Measurements from ENCODE around the gene ATP5MC2. TPM values are rescaled to one million over a fixed set of nuclear protein-coding genes. Genes with fewer than 3 reads are reported as not detected.
"Not testable (repeated sequence)": the region's sequence is repeated elsewhere in the genome, so short reads cannot be mapped to it uniquely, and the experiment has no call there.

The ATP5MC2 gene
- total RNA-seq, 2 donors from 2014 or later = 278 to 324 TPM

DNA sequence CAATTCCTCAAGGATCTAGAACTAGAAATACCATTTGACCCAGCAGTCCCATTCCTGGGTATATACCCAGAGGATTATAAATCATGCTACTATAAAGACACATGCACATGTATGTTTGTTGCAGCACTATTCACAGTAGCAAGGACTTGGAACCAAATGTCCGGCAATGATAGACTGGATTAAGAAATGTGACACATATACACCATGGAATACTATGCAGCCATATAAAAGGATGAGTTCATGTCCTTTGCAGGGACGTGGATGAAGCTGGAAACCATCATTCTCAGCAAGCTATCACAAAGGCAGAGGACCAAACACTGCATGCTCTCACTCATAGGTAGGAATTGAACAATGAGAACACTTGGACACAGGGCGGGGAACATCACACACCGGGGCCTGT lies 29.6 kb downstream of the ATP5MC2 start:
- not testable (repeated sequence) for H3K27ac Mint-ChIP-seq; H3K4me3 Mint-ChIP-seq; H3K4me1 Mint-ChIP-seq; H3K27me3 Mint-ChIP-seq; H3K9me3 Mint-ChIP-seq; H3K36me3 Mint-ChIP-seq (ENCODE audit: low read depth); ATAC-seq (replicated peaks)

- Mint-ChIP-seq H3K4me1 (no peaks in the 10 kb centered on the region), H3K4me3 (no peak overlapping the region), H3K9me3 (no peaks in the 10 kb centered on the region), H3K27me3 (no peaks in the 10 kb centered on the region), H3K27ac (no peak overlapping the region), H3K36me3 (ENCODE audit: low read depth) (no peaks in the 10 kb centered on the region)
- no peak for ATAC-seq (replicated peaks)
Observed at GRCh38 chr12:53645165-53645564, 30.7 kb downstream of the ATP5MC2 start.

- H3K27ac Mint-ChIP-seq = no peak overlapping the region
- no peaks in the 10 kb centered on the region for H3K9me3 Mint-ChIP-seq
- no peaks in the 10 kb centered on the region for H3K36me3 Mint-ChIP-seq (ENCODE audit: low read depth)
- H3K4me3 Mint-ChIP-seq = no peak overlapping the region
- ATAC-seq (replicated peaks) = no peak
- H3K27me3 Mint-ChIP-seq = no peaks in the 10 kb centered on the region
- no peaks in the 10 kb centered on the region for H3K4me1 Mint-ChIP-seq
Observed at GRCh38 chr12:53644133-53644532, 31.8 kb downstream of the ATP5MC2 start.

- ATAC-seq (replicated peaks) = no peak
- Mint-ChIP-seq H3K4me1 (no peaks in the 10 kb centered on the region), H3K27ac (no peak overlapping the region), H3K27me3 (no peaks in the 10 kb centered on the region), H3K9me3 (no peaks in the 10 kb centered on the region), H3K4me3 (no peak overlapping the region), H3K36me3 (ENCODE audit: low read depth) (no peaks in the 10 kb centered on the region)
Observed at GRCh38 chr12:53643232-53643979, 32.5 kb downstream of the ATP5MC2 start.

DNA sequence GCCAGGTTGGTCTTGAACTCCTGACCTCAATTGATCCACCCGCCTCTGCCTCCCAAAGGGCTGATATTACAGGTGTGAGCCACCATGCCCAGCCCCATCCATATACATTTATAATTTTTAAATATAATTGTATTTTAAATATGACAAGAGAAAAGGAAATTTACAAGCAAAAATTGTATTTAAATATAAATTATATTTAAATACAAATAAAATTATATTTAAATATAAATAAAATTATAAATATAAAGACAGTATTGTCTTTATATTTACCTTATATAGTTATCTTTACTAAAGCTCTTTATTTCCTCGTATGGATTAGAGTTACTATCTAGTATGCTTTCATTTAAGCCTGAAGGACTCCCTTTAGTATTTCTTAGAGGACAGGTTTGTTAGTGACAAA lies 37.8 kb downstream of the ATP5MC2 start:
- Mint-ChIP-seq H3K27ac (no peak overlapping the region), H3K9me3 (no peaks in the 10 kb centered on the region), H3K4me1 (no peaks in the 10 kb centered on the region), H3K27me3 (no peaks in the 10 kb centered on the region), H3K36me3 (ENCODE audit: low read depth) (no peaks in the 10 kb centered on the region), H3K4me3 (no peak overlapping the region)
- no peak for ATAC-seq (replicated peaks)

GRCh38 chr12:53636641-53637040 lies 39.2 kb downstream of the ATP5MC2 start:
- no peaks in the 10 kb centered on the region for H3K36me3 Mint-ChIP-seq (ENCODE audit: low read depth)
- H3K4me3 Mint-ChIP-seq = no peak overlapping the region
- no peaks in the 10 kb centered on the region for H3K27me3 Mint-ChIP-seq
- H3K9me3 Mint-ChIP-seq = peaks cover 3% of the 10 kb centered on the region
- no peak for ATAC-seq (replicated peaks)
- H3K27ac Mint-ChIP-seq = no peak overlapping the region
- H3K4me1 Mint-ChIP-seq = no peaks in the 10 kb centered on the region

GRCh38 chr12:53635708-53636107 lies 40.2 kb downstream of the ATP5MC2 start:
- not testable (repeated sequence) for ATAC-seq (replicated peaks); H3K4me3 Mint-ChIP-seq

DNA sequence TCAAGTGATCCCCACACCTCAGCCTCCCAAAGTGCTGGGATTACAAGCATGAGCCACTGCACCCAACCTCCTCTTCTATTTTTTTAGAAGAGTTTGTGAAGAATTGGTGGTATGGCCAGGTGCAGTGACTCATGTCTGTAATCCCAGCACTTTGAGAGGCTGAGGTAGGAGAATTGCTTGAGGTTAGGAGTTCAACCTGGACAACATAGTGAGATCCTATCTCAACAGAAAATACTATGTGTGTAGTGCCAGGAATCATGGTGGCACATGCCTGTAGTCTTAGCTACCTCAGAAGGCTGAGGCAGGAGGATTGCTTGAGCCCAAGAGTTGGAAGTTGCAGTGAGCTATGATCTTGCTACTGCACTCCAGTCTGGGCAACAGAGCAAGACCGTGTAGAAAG lies 44.2 kb downstream of the ATP5MC2 start:
- no peak for ATAC-seq (replicated peaks)
- peaks cover 3% of the 10 kb centered on the region for H3K9me3 Mint-ChIP-seq
- no peaks in the 10 kb centered on the region for H3K27me3 Mint-ChIP-seq
- no peak overlapping the region for H3K27ac Mint-ChIP-seq
- peaks cover 4% of the 10 kb centered on the region for H3K4me1 Mint-ChIP-seq
- no peaks in the 10 kb centered on the region for H3K36me3 Mint-ChIP-seq (ENCODE audit: low read depth)
- no peak overlapping the region for H3K4me3 Mint-ChIP-seq

More at GRCh38 chr12:53635708-53636107, 40.2 kb downstream of the ATP5MC2 start:
- not testable (repeated sequence) for H3K9me3 Mint-ChIP-seq; H3K27me3 Mint-ChIP-seq; H3K4me1 Mint-ChIP-seq; H3K27ac Mint-ChIP-seq; H3K36me3 Mint-ChIP-seq (ENCODE audit: low read depth)

DNA sequence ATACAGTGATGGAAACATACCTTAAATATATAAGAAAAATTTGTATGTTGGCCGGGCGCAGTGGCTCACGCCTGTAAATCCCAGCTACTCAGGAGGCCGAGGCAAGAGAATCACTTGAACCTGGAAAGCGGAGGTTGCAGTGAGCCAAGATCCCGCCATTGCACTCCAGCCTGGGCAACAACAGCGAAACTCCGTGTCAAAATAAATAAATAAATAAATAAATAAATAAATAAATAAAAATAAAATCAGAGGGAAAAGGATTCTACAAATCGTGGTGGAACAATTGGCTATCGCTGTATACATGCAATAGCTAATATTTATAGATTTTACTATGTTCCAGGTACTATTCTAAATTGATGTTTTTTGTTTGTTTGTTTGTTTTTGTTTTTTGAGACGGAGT lies 48.0 kb downstream of the ATP5MC2 start:
- H3K4me3 Mint-ChIP-seq = no peak overlapping the region
- H3K36me3 Mint-ChIP-seq (ENCODE audit: low read depth) = peaks cover 18% of the 10 kb centered on the region
- peaks cover 3% of the 10 kb centered on the region for H3K9me3 Mint-ChIP-seq
- H3K27ac Mint-ChIP-seq = no peak overlapping the region
- H3K27me3 Mint-ChIP-seq = no peaks in the 10 kb centered on the region
- no peak for ATAC-seq (replicated peaks)
- peaks cover 29% of the 10 kb centered on the region for H3K4me1 Mint-ChIP-seq

DNA sequence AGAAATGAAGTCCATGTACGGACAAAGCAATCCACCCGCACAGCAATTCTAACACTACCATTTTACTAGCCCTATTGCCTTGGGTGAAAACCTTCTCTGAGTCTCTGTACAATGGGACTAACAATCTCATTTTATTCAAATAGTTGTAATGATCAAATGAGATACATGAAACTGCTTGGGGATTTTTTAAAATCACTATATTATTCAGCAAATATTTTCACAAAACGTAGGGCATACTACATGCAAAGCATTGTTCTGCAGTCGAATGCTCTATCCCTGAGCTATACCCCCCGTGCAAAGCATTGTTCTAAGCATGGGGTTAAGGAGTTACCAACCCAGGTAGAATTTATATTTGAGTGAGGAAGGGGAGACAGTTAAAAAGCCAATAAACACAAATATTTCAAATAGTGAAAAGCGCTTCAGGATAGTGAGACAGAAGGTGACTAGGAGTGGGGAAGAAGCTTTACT lies 49.1 kb downstream of the ATP5MC2 start:
- Mint-ChIP-seq H3K27me3 (no peaks in the 10 kb centered on the region), H3K4me1 (peaks cover 29% of the 10 kb centered on the region), H3K4me3 (peak overlapping the region; percentile 97), H3K27ac (peak overlapping the region; percentile 98), H3K9me3 (peaks cover under 1% of the 10 kb centered on the region), H3K36me3 (ENCODE audit: low read depth) (peaks cover 21% of the 10 kb centered on the region)
- no peak for ATAC-seq (replicated peaks)

DNA sequence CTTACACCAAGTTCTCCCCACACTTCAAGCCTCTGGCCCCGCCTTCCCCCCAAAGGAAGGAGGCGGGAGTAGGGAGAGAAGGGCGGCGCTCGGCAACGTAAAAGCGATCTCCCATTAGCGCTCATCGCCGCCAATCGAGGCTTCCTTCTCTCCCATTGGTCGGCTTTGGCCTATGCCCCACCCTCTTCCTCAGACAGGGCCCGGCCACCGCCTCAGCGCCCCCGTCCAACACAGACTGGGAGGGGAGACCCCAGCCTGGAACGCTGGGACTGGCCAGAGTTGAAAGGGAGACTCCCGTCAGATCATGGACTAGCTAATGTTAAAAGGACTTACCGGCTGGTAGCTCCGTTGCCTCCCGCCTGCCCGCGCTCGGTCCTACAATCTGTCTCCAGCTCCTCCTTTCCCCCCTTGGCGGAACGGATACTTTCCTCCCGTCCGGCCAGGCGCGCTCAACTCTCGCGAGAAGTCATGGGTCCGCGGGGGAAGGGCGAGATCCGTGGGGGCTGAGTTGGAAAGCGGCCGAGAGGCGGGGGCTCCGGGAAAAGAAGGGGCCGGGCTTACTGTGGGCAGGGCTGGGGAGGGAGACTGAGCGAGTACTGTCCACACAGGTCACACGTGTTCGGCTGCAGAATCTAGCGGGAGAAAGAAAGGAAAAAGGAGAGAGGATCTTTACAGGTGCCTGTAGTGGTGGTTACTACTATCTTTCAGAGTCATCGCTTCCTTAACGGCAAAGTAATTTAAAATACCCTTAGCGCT lies 49.8 kb downstream of the ATP5MC2 start, which contains the start of gene ATF7:
Gene ATF7, minus strand, starts transcription at position 437 of the 756 bp plus-strand sequence. CDS start 25,382 bp downstream, outside the sequence.
- H3K4me1 Mint-ChIP-seq = peaks cover 29% of the 10 kb centered on the region
- peak; percentile 97 for ATAC-seq (replicated peaks)
- H3K27ac Mint-ChIP-seq = peak within 1 kb of the TSS; percentile 98
- no peaks in the 10 kb centered on the region for H3K9me3 Mint-ChIP-seq
- H3K36me3 Mint-ChIP-seq (ENCODE audit: low read depth) = peaks cover 27% of the 10 kb centered on the region
- H3K4me3 Mint-ChIP-seq = peak within 1 kb of the TSS; percentile 97
- no peaks in the 10 kb centered on the region for H3K27me3 Mint-ChIP-seq

DNA sequence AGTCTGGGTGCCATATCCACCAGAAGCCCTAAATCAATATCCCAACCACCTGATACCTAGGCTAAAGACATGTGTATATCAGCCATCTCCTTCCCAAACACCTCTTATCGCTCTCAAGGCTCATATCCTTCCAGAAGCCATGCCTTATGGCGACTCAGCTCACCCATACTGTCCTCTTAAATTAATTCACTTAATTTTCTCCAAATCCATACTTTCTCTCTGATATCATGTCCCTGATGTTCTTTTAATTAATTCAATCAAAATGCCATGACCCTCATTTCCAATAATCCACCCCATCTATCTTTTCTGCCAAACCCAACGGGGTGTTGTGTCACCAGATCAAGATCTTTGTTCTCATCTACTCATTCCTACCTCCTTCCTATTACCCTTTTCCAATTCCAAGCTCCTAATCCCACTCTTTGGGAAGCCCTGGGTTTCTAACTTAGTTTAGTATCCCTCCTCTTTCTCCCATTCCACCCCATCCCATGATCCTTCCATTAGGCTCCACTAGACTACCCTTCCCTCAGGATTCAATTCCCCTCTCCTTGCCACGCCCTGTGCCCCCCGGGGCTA lies 50.4 kb downstream of the ATP5MC2 start:
- peaks cover 31% of the 10 kb centered on the region for H3K36me3 Mint-ChIP-seq (ENCODE audit: low read depth)
- H3K9me3 Mint-ChIP-seq = no peaks in the 10 kb centered on the region
- H3K27me3 Mint-ChIP-seq = no peaks in the 10 kb centered on the region
- ATAC-seq (replicated peaks) = no peak
- H3K4me1 Mint-ChIP-seq = peaks cover 29% of the 10 kb centered on the region
- H3K27ac Mint-ChIP-seq = peak overlapping the region; percentile 98
- H3K4me3 Mint-ChIP-seq = peak overlapping the region; percentile 97

DNA sequence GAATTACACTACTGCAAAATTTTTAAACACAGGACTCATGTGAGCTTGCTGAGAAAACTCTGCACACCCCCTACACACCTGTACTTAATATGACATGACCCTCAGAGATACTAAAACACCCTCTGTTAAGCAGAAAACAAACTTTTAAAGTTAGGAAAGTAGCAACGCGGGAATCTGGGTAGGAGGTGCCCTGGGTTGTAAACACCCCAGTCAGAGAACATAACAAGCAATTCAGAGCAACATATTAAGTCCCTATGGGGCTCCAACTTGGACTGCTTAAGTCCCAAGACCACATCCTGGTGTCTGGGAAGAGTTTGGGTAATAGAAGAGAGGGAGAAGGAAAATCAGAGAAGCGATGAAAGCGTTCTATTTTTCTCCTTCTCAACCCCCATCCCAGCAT lies 50.9 kb downstream of the ATP5MC2 start:
- peaks cover 31% of the 10 kb centered on the region for H3K36me3 Mint-ChIP-seq (ENCODE audit: low read depth)
- H3K4me1 Mint-ChIP-seq = peaks cover 29% of the 10 kb centered on the region
- H3K27me3 Mint-ChIP-seq = no peaks in the 10 kb centered on the region
- no peaks in the 10 kb centered on the region for H3K9me3 Mint-ChIP-seq
- ATAC-seq (replicated peaks) = no peak
- peak overlapping the region; percentile 97 for H3K4me3 Mint-ChIP-seq
- H3K27ac Mint-ChIP-seq = peak overlapping the region; percentile 98

GRCh38 chr12:53624458-53624857 lies 51.4 kb downstream of the ATP5MC2 start:
- no peaks in the 10 kb centered on the region for H3K9me3 Mint-ChIP-seq
- no peaks in the 10 kb centered on the region for H3K27me3 Mint-ChIP-seq
- H3K36me3 Mint-ChIP-seq (ENCODE audit: low read depth) = peaks cover 31% of the 10 kb centered on the region
- ATAC-seq (replicated peaks) = no peak
- H3K4me3 Mint-ChIP-seq = peak overlapping the region; percentile 97
- H3K27ac Mint-ChIP-seq = peak overlapping the region; percentile 98
- peaks cover 29% of the 10 kb centered on the region for H3K4me1 Mint-ChIP-seq
